GM19372 (cell line): ENCODE measurements around the gene NBPF14.
"Not testable (repeated sequence)": the region's sequence is repeated elsewhere in the genome, so short reads cannot be mapped to it uniquely, and the experiment has no call there.

ENCODE experiments used
- ATAC-seq: cut with Tn5 transposase; IDR thresholded peaks from one replicate; pipeline ENCODE4 v1.9.1; 2021; ENCODE audit warnings: mild to moderate bottlenecking, low read depth, moderate library complexity; ENCODE audit not compliant: unreplicated experiment

Gene NBPF14, protein sequence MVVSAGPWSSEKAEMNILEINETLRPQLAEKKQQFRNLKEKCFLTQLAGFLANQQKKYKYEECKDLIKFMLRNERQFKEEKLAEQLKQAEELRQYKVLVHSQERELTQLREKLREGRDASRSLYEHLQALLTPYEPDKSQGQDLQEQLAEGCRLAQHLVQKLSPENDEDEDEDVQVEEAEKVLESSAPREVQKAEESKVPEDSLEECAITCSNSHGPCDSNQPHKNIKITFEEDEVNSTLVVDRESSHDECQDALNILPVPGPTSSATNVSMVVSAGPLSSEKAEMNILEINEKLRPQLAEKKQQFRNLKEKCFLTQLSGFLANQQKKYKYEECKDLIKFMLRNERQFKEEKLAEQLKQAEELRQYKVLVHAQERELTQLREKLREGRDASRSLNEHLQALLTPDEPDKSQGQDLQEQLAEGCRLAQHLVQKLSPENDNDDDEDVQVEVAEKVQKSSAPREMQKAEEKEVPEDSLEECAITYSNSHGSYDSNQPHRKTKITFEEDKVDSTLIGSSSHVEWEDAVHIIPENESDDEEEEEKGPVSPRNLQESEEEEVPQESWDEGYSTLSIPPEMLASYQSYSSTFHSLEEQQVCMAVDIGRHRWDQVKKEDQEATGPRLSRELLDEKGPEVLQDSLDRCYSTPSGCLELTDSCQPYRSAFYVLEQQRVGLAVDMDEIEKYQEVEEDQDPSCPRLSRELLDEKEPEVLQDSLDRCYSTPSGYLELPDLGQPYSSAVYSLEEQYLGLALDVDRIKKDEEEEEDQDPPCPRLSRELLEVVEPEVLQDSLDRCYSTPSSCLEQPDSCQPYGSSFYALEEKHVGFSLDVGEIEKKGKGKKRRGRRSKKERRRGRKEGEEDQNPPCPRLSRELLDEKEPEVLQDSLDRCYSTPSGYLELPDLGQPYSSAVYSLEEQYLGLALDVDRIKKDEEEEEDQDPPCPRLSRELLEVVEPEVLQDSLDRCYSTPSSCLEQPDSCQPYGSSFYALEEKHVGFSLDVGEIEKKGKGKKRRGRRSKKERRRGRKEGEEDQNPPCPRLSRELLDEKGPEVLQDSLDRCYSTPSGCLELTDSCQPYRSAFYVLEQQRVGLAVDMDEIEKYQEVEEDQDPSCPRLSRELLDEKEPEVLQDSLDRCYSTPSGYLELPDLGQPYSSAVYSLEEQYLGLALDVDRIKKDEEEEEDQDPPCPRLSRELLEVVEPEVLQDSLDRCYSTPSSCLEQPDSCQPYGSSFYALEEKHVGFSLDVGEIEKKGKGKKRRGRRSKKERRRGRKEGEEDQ (N-terminal part only)

GRCh38 chr1:148595911-148596310 is at the start of gene NBPF14:
NBPF14 (minus strand) TSS chr1:148596011; CDS start chr1:148595717, 294 bp downstream.
- not testable (repeated sequence) for ATAC-seq

- not testable (repeated sequence) for ATAC-seq
These were observed 29.6 kb upstream of the NBPF14 start for GRCh38 chr1:148625451-148625850.

DNA sequence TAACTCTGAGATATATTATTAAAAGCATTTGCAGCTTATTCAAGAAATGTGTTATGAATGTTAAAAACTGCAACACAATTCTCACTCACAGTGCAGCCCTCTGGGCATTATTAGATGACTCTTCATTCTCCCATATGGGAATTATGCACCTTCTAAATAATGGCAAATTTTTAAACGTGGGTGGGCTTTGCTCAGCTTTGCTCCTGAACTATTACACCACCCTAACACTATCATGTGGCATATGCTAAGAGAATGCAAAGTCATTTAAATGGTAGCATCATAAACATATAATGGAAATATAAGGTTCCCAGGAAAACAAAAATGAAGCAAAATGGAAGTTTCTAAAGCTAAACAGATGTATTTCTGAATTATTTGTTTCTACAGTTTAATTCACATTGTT is 22.4 kb upstream of the NBPF14 start:
- ATAC-seq = not testable (repeated sequence)

DNA sequence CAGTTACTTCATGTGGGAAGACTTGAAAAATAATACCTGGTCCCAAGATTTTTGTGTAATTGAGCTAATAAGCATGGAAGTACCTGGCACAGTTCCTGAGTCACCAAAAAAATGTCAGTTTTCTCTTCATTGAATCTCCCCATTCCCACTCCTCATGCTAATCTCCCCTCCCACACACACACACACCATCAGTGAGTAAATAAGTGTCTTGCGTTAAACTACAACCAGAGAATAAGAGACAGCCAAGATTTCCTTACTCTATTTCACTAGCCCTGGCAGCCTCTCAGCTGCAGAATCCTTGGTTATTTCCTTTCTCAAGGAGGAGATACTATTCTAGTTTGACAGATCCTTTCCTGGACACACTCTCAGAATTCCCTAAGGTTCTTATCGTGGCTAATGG is 9.5 kb upstream of the NBPF14 start:
- not testable (repeated sequence) for ATAC-seq

DNA sequence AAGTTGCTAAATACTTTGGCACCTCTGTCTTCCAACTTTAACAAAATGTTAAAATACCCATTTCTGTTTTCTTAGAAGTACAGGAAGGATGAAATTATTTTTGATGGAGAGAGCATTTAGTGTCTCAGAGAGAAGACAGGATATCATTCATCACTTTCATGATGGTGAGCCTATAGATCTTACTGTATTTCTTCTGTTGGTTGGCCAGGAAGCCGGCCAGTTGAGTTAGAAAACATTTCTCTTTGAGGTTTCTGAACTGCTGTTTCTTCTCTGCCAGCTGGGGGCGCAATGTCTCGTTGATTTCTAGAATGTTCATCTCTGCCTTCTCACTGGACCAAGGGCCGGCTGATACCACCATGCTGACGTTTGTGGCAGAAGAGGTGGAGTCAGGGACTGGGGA is 451 bp downstream of the NBPF14 start:
- not testable (repeated sequence) for ATAC-seq

DNA sequence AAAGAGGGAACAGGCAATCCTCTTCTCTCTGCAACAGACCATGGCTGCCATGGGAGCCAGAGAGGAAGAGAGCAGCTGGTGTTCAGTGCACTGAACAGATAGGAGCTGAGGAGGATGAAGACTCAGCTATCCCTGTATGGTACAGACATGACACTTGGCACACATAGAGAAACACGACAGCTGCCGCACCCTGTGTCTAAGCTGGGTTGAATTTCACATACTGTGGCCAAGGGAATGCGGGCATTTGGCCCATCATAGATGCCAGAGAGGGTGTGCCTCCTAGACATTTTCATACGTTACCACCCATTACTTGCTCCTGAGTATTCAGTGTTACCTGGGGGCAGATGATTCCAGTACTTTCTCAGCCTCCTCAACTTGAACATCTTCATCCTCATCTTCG is 4.7 kb downstream of the NBPF14 start:
- not testable (repeated sequence) for ATAC-seq

DNA sequence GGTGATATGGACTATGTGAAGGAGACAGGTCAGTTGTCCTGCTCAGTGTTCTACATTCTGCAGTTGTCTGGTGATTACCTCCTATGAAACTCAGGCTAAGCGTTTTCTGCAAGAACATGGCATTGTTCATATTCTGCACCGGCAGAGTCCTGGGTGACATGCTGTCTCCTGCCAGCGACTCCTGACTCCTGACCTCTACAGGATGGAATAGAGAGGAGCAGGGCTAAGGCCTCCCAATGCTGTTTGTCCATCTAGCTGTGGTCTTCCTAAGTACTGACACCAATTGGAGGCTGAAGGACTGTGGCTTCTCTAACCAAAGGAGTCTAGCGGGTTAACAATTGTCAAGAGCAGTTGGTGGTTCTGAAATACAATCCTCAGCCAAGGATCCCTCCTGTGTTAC is 63.7 kb downstream of the NBPF14 start:
- ATAC-seq = not testable (repeated sequence)

DNA sequence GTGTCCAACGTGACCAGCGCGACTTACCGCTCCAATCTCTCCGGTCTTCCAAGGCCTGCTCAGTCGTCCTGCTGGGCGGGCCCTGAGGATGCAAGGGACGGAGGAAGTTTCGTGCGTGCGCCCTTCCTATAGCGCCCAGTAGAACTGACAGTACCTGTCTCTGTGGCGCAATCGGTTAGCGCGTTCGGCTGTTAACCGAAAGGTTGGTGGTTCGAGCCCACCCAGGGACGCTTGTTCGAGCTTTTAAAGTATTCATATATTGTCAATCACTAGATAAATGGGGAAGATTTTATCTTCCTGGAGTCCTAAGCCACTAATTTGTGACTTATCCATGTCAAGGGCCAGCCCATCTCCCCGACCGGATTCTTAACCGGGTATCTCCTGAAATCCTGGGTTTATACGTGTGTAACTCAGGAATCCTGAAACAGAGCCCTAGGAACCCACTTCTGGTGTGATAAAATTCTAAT is 66.7 kb downstream of the NBPF14 start:
- not testable (repeated sequence) for ATAC-seq

- ATAC-seq = not testable (repeated sequence)
These were observed 67.2 kb downstream of the NBPF14 start for GRCh38 chr1:148528591-148528990.

GRCh38 chr1:148526587-148526986 is 69.2 kb downstream of the NBPF14 start:
- not testable (repeated sequence) for ATAC-seq

DNA sequence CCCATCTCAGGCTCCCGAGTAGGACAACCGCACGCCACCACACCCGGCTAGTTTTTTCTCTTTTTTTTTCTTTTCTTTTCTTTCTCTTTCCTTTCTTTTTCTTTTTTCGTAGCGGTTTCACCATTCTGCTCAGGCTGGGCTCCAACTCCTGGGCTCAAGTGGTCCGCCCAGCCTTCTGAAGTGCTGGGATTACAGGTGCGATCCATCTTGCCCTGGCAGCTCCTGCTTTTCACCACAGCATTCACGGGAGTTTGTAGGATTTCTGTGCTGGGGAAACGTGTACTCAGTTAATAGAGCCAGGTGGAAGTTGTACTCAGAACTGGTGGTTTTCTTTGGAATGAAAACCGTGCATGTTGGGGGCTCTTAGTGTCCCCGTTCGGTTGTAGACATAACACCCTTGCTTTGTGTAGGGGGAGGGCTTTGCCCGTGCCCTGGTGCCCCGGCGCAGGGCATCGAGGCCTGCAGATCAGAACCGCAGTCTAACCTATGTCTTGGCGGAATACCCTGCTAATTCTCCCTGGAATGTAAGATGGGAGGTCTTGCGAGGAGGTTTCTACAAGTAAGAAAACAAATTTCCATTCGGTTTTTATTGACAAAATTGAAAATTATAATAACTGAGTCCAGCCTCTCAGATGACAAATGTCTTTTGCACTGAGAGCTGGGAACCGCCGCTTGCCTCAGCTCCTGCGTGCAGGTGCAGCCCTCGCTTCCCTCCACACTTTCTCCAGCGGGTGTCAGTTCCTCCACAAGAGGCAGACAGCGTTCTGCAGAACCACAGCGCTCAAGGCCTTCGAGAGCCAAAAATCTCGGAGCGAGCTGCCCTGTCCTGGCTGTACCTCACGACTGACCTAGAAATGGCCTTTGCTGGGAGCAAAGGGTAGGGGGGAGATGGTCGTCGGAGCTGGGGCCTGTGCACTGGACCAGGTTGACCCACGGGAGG is 72.3 kb downstream of the NBPF14 start:
- ATAC-seq = peak; percentile 1

DNA sequence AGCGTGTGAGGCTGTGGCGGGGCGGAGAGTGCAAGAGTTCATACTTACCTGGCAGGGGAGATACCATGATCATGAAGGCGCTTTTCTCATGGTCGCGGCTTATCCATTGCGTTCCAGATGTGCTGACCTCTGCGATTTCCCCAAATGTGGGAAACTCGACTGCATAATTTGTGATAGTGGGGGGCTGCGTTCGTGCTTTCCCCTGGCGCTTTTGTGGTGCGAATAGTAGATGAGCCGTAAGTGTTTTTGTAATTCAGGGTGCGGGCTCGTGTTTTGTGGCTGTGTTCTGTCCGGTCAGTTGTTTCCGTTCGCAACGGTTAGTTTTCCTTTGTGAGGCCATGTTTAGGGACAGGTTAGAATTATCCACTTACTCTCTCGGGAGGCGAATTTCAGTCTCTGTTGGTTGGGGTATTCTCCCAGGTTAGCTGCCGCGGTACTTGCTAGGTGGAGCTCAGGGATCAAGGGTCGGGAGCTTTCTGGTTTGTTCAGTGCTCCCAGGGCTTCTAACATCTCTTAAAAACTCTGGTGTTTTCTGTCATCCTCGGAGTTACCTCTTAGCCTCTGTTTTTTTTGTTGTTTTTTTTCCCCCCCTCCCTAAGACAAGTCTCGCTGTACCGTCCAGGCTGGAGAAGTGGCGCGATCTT is 73.1 kb downstream of the NBPF14 start:
- ATAC-seq = peak; percentile 78

GRCh38 chr1:148522072-148522471 is 73.7 kb downstream of the NBPF14 start:
- not testable (repeated sequence) for ATAC-seq

DNA sequence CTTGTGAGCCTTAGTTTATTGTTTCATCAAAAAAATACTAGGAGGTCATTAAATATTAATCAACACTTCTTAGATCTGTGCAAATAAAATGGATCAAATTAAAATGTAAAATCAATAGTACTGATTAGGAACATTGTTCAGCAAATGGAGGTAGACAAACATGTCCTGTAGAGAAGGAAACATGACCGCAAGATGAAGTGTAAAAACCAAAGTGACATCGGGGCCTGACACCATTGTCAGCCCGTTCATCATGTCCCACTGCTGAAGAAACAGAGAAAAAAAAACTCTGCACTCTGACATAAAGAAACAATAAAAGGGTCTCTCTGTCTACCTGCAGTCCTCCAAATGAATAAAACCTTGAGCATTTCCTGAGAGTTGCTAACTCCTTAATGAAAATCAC is 81.5 kb downstream of the NBPF14 start:
- ATAC-seq = not testable (repeated sequence)

GRCh38 chr1:148512571-148513184 is 83.1 kb downstream of the NBPF14 start:
- ATAC-seq = not testable (repeated sequence)

DNA sequence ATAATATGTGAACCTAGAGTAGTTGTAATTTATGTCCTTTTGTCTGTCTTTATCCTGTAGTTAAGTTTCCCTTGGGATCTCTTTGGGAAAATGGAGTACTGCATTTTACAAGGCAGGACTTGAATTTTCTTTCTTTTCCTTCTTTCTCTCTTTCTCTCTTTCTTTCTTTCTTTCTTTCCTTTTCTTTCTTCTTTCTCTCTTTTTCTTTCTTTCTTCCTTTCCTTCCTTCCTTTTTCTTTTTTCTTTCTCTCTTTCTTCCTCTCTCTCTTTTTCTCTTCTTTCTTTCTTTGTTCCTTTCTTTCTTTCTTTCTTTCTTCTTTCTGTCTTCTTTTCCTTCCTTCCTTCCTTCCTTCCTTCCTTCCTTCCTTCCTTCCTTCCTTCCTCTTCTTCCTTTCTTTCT is 101.9 kb downstream of the NBPF14 start:
- not testable (repeated sequence) for ATAC-seq

DNA sequence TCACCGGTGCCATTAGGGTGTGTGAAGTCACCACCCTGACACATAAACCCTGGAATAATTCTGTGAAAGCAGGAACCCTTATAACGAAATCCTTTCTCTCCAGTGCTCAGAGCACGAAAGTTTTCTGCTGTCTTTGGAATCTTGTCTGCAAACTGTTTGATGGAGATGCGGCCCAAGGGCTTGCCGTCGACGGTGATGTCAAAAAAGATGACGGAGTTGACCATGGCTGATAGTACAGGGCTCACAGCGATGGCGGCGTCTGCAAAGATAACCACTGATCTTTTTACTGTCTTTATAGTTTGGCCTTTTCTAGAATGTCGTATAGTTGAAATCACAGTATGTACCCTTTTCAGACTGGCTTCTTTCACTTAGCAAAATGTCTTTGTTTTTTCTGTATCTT is 112.8 kb downstream of the NBPF14 start, which contains the start of gene PPIAL4G:
Gene PPIAL4G, minus strand, starts transcription at position 274 of the 400 bp plus-strand sequence. Its CDS starts 50 bp downstream, at position 224.
- ATAC-seq = not testable (repeated sequence)
